HepG2 (cell line): ENCODE results near the gene TOR4A. TPM values are rescaled to one million over a fixed set of nuclear protein-coding genes. Genes with fewer than 3 reads are reported as not detected.

ENCODE experiments used
- CCAR2 ChIP-seq: fragments of 200-400 bp; formaldehyde crosslinking; optimal IDR thresholded peaks from 2 replicates; pipeline ENCODE3; 2018; ENCODE audit warnings: low read depth, mild to moderate bottlenecking, low read length, moderate library complexity
- ERF ChIP-seq: IDR thresholded peaks from 2 replicates; pipeline ENCODE4 v1.6.1; 2018; ENCODE audit warnings: missing biosample characterization, missing genetic modification reagents
- FOSL1 ChIP-seq: sonication (generic); formaldehyde crosslinking; IDR thresholded peaks from 2 replicates; pipeline ENCODE4 v1.9.0; 2021; ENCODE audit warnings: missing genetic modification reagents, borderline replicate concordance
- FOXA1 ChIP-seq, 2 experiments: fragments of 450-650 bp in 1 of 2; sonication (generic) in 1 of 2; formaldehyde crosslinking in 1 of 2; IDR thresholded peaks; 2 replicates each; pipeline versions ENCODE4 v1.4.0 to v1.6.1; 2016 to 2020; ENCODE audit warnings: missing genetic modification reagents in 1 of 2
- HNF1A ChIP-seq, 2 experiments: sonication (generic) in 1 of 2; formaldehyde crosslinking in 1 of 2; IDR thresholded peaks; 2 replicates each; pipeline versions ENCODE4 v1.4.0 to v1.6.1; 2016 to 2020; ENCODE audit warnings: borderline replicate concordance in 1 of 2, low read depth in 1 of 2, mild to moderate bottlenecking in 1 of 2, missing genetic modification reagents in 1 of 2
- POLR2AphosphoS2 ChIP-seq: IDR thresholded peaks from 2 replicates; pipeline ENCODE4 v1.6.1; 2011; ENCODE audit warnings: low read depth, low read length, improper control_type of control experiment
- REL ChIP-seq: sonication (generic); formaldehyde crosslinking; conservative IDR thresholded peaks from 2 replicates; pipeline ENCODE4 v1.8.0; 2022; ENCODE audit warnings: mild to moderate bottlenecking, missing genetic modification reagents, moderate library complexity
- RNF2 ChIP-seq: fragments of 450-650 bp; conservative IDR thresholded peaks from 2 replicates; pipeline ENCODE4 v1.6.1; 2016; ENCODE audit warnings: low read depth
- SPEN ChIP-seq: sonication (generic); formaldehyde crosslinking; IDR thresholded peaks from 2 replicates; pipeline ENCODE4 v1.5.1; 2020; ENCODE audit warnings: low read depth, mild to moderate bottlenecking, missing genetic modification reagents
- SRSF1 ChIP-seq: fragments of 200-400 bp; formaldehyde crosslinking; optimal IDR thresholded peaks from 2 replicates; pipeline ENCODE3; 2017; ENCODE audit warnings: mild to moderate bottlenecking, low read depth, low read length, moderate library complexity
- THAP7 ChIP-seq: sonication (generic); formaldehyde crosslinking; IDR thresholded peaks from 2 replicates; pipeline ENCODE4 v1.8.1; 2023; ENCODE audit warnings: mild to moderate bottlenecking, missing genetic modification reagents
- ZBTB10 ChIP-seq: sonication (generic); formaldehyde crosslinking; IDR thresholded peaks from 2 replicates; pipeline ENCODE4 v1.4.0; 2020; ENCODE audit warnings: missing genetic modification reagents, borderline replicate concordance
- ZBTB39 ChIP-seq: sonication (generic); formaldehyde crosslinking; IDR thresholded peaks from 2 replicates; pipeline ENCODE4 v1.5.0; 2020; ENCODE audit warnings: missing genetic modification reagents
- ZFP90 ChIP-seq: sonication (generic); formaldehyde crosslinking; IDR thresholded peaks from 2 replicates; pipeline ENCODE4 v1.8.0; 2022; ENCODE audit warnings: missing genetic modification reagents, mild to moderate bottlenecking, inconsistent platforms, borderline replicate concordance
- ZNF24 ChIP-seq: fragments of 450-650 bp; IDR thresholded peaks from 2 replicates; pipeline ENCODE4 v1.6.1; 2017; ENCODE audit warnings: antibody characterized with exemption, mild to moderate bottlenecking
- ZNF382 ChIP-seq: sonication (generic); formaldehyde crosslinking; IDR thresholded peaks from 2 replicates; pipeline ENCODE4 v1.5.0; 2020; ENCODE audit warnings: missing genetic modification reagents, mild to moderate bottlenecking, borderline replicate concordance
- ZNF790 ChIP-seq: sonication (generic); formaldehyde crosslinking; IDR thresholded peaks from 2 replicates; pipeline ENCODE4 v1.8.0; 2022; ENCODE audit warnings: missing genetic modification reagents, mild to moderate bottlenecking, borderline replicate concordance
- ZSCAN29 ChIP-seq: sonication (generic); formaldehyde crosslinking; conservative IDR thresholded peaks from 2 replicates; pipeline ENCODE4 v1.4.0; 2020; ENCODE audit warnings: mild to moderate bottlenecking, missing genetic modification reagents
- polyA plus RNA-seq, 8 experiments: library from polyadenylated mRNA; depleted of rRNA in 3 of 8; stranded (reverse) in 7 of 8; unstranded in 1 of 8; fragments of >200 nt; fragmentation: Illumina TruSeq in 4 of 8; extraction: Trizol in 4 of 8; gene quantifications; 2 replicates each; pipeline versions ENCODE4 v1.2.1 to v1.2.3, GENCODE V29; 2011 to 2016; ENCODE audit warnings: low read depth in 4 of 8, missing spikeins in 1 of 8, mixed read lengths in 1 of 8; ENCODE audit not compliant: insufficient read depth in 1 of 8
- total RNA-seq, 5 experiments: library from RNA; depleted of rRNA; stranded (reverse); fragments of >200 nt; fragmentation: Illumina TruSeq; extraction: Trizol; gene quantifications; 2 replicates each; pipeline ENCODE4 v1.2.3, GENCODE V29; 2016; ENCODE audit warnings: low read depth in 1 of 5

TOR4A gene
- total and polyA plus RNA-seq, 2 of the 13 experiments (the other 11 are each of a cell fraction or from before 2014, with no cell fraction given): 11.1 to 14.2 TPM

GRCh38 chr9:137253717-137254623 is 23.6 kb upstream of the TOR4A start (continued):
- TF ChIP-seq ZBTB39 (CRISPR knock-in tag) (no peak), FOSL1 (CRISPR knock-in tag) (no peak), ZFP90 (CRISPR knock-in tag) (no peak), REL (CRISPR knock-in tag) (no peak), ZBTB10 (CRISPR knock-in tag) (no peak), ZSCAN29 (CRISPR knock-in tag) (no peak), ZNF790 (no peak), FOXA1 (IDR thresholded peaks at IDR 0.05) (no peak), FOXA1 (CRISPR knock-in tag; IDR thresholded peaks at IDR 0.05) (no peak), ERF (no peak), SPEN (peak; percentile 8; the same call in 1 of the 2 replicates), HNF1A (IDR thresholded peaks at IDR 0.05; ENCODE audit: low read depth) (no peak), HNF1A (CRISPR knock-in tag; IDR thresholded peaks at IDR 0.05; ENCODE audit: borderline replicate concordance) (no peak), CCAR2 (no peak), RNF2 (no peak), POLR2AphosphoS2 (no peak), ZNF24 (no peak), ZNF382 (no peak), SRSF1 (no peak), THAP7 (CRISPR knock-in tag) (no peak)
